ENCODE measurements around the gene MUC15.

MUC15 gene

GRCh38 chr11:26527685-26528084 is 44.4 kb downstream of the MUC15 start:
- DNase-seq (ENCODE audit: low read depth in 1 of 2, low spot score in 1 of 2) = no peak
- Histone ChIP-seq H3K27ac (replicated peaks) (no peak overlapping the region), H3K27me3 (ENCODE audit: insufficient read depth, poor library complexity, severe bottlenecking) (no peaks in the 10 kb centered on the region), H3K4me3 (replicated peaks; ENCODE audit: insufficient read depth, low read length) (no peak overlapping the region)
- no peak for TF ChIP-seq CTCF (IDR thresholded peaks at IDR 0.05; ENCODE audit: insufficient read depth, low read length)
- TF ChIP-seq REST (IDR thresholded peaks at IDR 0.05; ENCODE audit: insufficient replicate concordance, low read depth) = no peak
- no peak for TF ChIP-seq POLR2AphosphoS5 (IDR thresholded peaks at IDR 0.05; ENCODE audit: low read depth)
- no peak for TF ChIP-seq GABPA (IDR thresholded peaks at IDR 0.05; ENCODE audit: low read depth)
- TF ChIP-seq SPI1 (IDR thresholded peaks at IDR 0.05; ENCODE audit: borderline replicate concordance, low read depth) = no peak

- Histone ChIP-seq H3K27me3 (ENCODE audit: insufficient read depth, poor library complexity, severe bottlenecking) (no peaks in the 10 kb centered on the region), H3K27ac (replicated peaks) (no peak overlapping the region), H3K4me3 (replicated peaks; ENCODE audit: insufficient read depth, low read length) (no peak overlapping the region)
- DNase-seq (ENCODE audit: low read depth in 1 of 2, low spot score in 1 of 2) = peak in 1 of 2 experiments; percentile 10
- no peak for TF ChIP-seq SPI1 (IDR thresholded peaks at IDR 0.05; ENCODE audit: borderline replicate concordance, low read depth)
- TF ChIP-seq GABPA (IDR thresholded peaks at IDR 0.05; ENCODE audit: low read depth) = no peak
- no peak for TF ChIP-seq POLR2AphosphoS5 (IDR thresholded peaks at IDR 0.05; ENCODE audit: low read depth)
Observed at GRCh38 chr11:26522912-26523610, 49.0 kb downstream of the MUC15 start.

- Histone ChIP-seq H3K27me3 (ENCODE audit: insufficient read depth, poor library complexity, severe bottlenecking) (no peaks in the 10 kb centered on the region), H3K27ac (replicated peaks) (no peak overlapping the region), H3K4me3 (replicated peaks; ENCODE audit: insufficient read depth, low read length) (no peak overlapping the region)
- no peak for DNase-seq (ENCODE audit: low read depth in 1 of 2, low spot score in 1 of 2)
- no peak for TF ChIP-seq REST (IDR thresholded peaks at IDR 0.05; ENCODE audit: insufficient replicate concordance, low read depth)
- no peak for TF ChIP-seq SPI1 (IDR thresholded peaks at IDR 0.05; ENCODE audit: borderline replicate concordance, low read depth)
- TF ChIP-seq POLR2AphosphoS5 (IDR thresholded peaks at IDR 0.05; ENCODE audit: low read depth) = no peak
- TF ChIP-seq CTCF (IDR thresholded peaks at IDR 0.05; ENCODE audit: insufficient read depth, low read length) = no peak
- TF ChIP-seq GABPA (IDR thresholded peaks at IDR 0.05; ENCODE audit: low read depth) = no peak
Observed at GRCh38 chr11:26519469-26519868, 52.6 kb downstream of the MUC15 start.

GRCh38 chr11:26512196-26512595 is 59.9 kb downstream of the MUC15 start:
- no peak for DNase-seq (ENCODE audit: low read depth in 1 of 2, low spot score in 1 of 2)
- no peak overlapping the region for H3K4me3 ChIP-seq (replicated peaks; ENCODE audit: insufficient read depth, low read length)
- no peaks in the 10 kb centered on the region for H3K27me3 ChIP-seq (ENCODE audit: insufficient read depth, poor library complexity, severe bottlenecking)
- H3K27ac ChIP-seq (replicated peaks) = no peak overlapping the region
- no peak for TF ChIP-seq POLR2AphosphoS5 (IDR thresholded peaks at IDR 0.05; ENCODE audit: low read depth)
- TF ChIP-seq REST (IDR thresholded peaks at IDR 0.05; ENCODE audit: insufficient replicate concordance, low read depth) = no peak
- TF ChIP-seq CTCF (IDR thresholded peaks at IDR 0.05; ENCODE audit: insufficient read depth, low read length) = no peak
- no peak for TF ChIP-seq SPI1 (IDR thresholded peaks at IDR 0.05; ENCODE audit: borderline replicate concordance, low read depth)
- no peak for TF ChIP-seq GABPA (IDR thresholded peaks at IDR 0.05; ENCODE audit: low read depth)

All from HL-60 (cell line).